ENCODE data around the gene MYT1. TPM values are rescaled to one million over a fixed set of nuclear protein-coding genes. Genes with fewer than 3 reads are reported as not detected.

The MYT1 gene
- total RNA-seq, 1 donor from 2014 or later: not detected

- H3K4me3 ChIP-seq (ENCODE audit: low read length in 3 of 3): no peak overlapping the region
- H3K9ac ChIP-seq (ENCODE audit: low read depth in 1 of 3, low read length in 3 of 3): no peak overlapping the region
- no peaks in the 10 kb centered on the region for H3K9me3 ChIP-seq (ENCODE audit: control insufficient read depth in 3 of 3, low read length in 3 of 3)
- H3K27me3 ChIP-seq (ENCODE audit: control insufficient read depth in 3 of 3, insufficient read depth in 3 of 3, low read length in 3 of 3): peaks cover 19 to 24% (median 22%) of the 10 kb centered on the region in 3 donors
- no peaks in the 10 kb centered on the region for H3K36me3 ChIP-seq (ENCODE audit: control insufficient read depth in 3 of 3, insufficient read depth in 3 of 3, low read length in 3 of 3)
- H3K27ac ChIP-seq (ENCODE audit: low read depth, low read length): no peak overlapping the region
- no peaks in the 10 kb centered on the region for H3K4me1 ChIP-seq (ENCODE audit: control insufficient read depth in 3 of 3, insufficient read depth in 3 of 3, low read length in 3 of 3)
Observed at GRCh38 chr20:64139199-64140060, 24.8 kb upstream of the MYT1 start.

- Histone ChIP-seq H3K36me3 (ENCODE audit: control insufficient read depth in 3 of 3, insufficient read depth in 3 of 3, low read length in 3 of 3) (no peaks in the 10 kb centered on the region), H3K4me3 (ENCODE audit: low read length in 3 of 3) (no peak overlapping the region), H3K9me3 (ENCODE audit: control insufficient read depth in 3 of 3, low read length in 3 of 3) (peaks cover 0 to 3% (median 0%) of the 10 kb centered on the region in 3 donors), H3K27me3 (ENCODE audit: control insufficient read depth in 3 of 3, insufficient read depth in 3 of 3, low read length in 3 of 3) (peaks cover 19 to 24% (median 22%) of the 10 kb centered on the region in 3 donors), H3K9ac (ENCODE audit: low read depth in 1 of 3, low read length in 3 of 3) (no peak overlapping the region), H3K27ac (ENCODE audit: low read depth, low read length) (no peak overlapping the region), H3K4me1 (ENCODE audit: control insufficient read depth in 3 of 3, insufficient read depth in 3 of 3, low read length in 3 of 3) (no peaks in the 10 kb centered on the region)
Observed at GRCh38 chr20:64140061-64140931, 24.0 kb upstream of the MYT1 start.

- no peaks in the 10 kb centered on the region for H3K36me3 ChIP-seq (ENCODE audit: control insufficient read depth in 3 of 3, insufficient read depth in 3 of 3, low read length in 3 of 3)
- no peak overlapping the region for H3K9ac ChIP-seq (ENCODE audit: low read depth in 1 of 3, low read length in 3 of 3)
- peaks cover 3 to 6% (median 4%) of the 10 kb centered on the region in 3 donors for H3K9me3 ChIP-seq (ENCODE audit: control insufficient read depth in 3 of 3, low read length in 3 of 3)
- H3K27me3 ChIP-seq (ENCODE audit: control insufficient read depth in 3 of 3, insufficient read depth in 3 of 3, low read length in 3 of 3): peaks cover 19 to 29% (median 20%) of the 10 kb centered on the region in 3 donors
- H3K4me3 ChIP-seq (ENCODE audit: low read length in 3 of 3): no peak overlapping the region
- H3K27ac ChIP-seq (ENCODE audit: low read depth, low read length): no peak overlapping the region
- H3K4me1 ChIP-seq (ENCODE audit: control insufficient read depth in 3 of 3, insufficient read depth in 3 of 3, low read length in 3 of 3): no peaks in the 10 kb centered on the region
Observed at GRCh38 chr20:64140956-64141355, 23.3 kb upstream of the MYT1 start.

GRCh38 chr20:64142590-64142989 is 21.7 kb upstream of the MYT1 start:
- Histone ChIP-seq H3K27ac (ENCODE audit: low read depth, low read length) (no peak overlapping the region), H3K9me3 (ENCODE audit: control insufficient read depth in 3 of 3, low read length in 3 of 3) (peaks cover 3 to 6% (median 4%) of the 10 kb centered on the region in 3 donors), H3K36me3 (ENCODE audit: control insufficient read depth in 3 of 3, insufficient read depth in 3 of 3, low read length in 3 of 3) (no peaks in the 10 kb centered on the region), H3K9ac (ENCODE audit: low read depth in 1 of 3, low read length in 3 of 3) (no peak overlapping the region), H3K4me1 (ENCODE audit: control insufficient read depth in 3 of 3, insufficient read depth in 3 of 3, low read length in 3 of 3) (no peaks in the 10 kb centered on the region), H3K27me3 (ENCODE audit: control insufficient read depth in 3 of 3, insufficient read depth in 3 of 3, low read length in 3 of 3) (peaks cover 19 to 40% (median 29%) of the 10 kb centered on the region in 3 donors), H3K4me3 (ENCODE audit: low read length in 3 of 3) (no peak overlapping the region)

GRCh38 chr20:64143018-64143801 is 21.0 kb upstream of the MYT1 start:
- Histone ChIP-seq H3K27ac (ENCODE audit: low read depth, low read length) (no peak overlapping the region), H3K9me3 (ENCODE audit: control insufficient read depth in 3 of 3, low read length in 3 of 3) (peaks cover 3 to 6% (median 4%) of the 10 kb centered on the region in 3 donors), H3K4me3 (ENCODE audit: low read length in 3 of 3) (no peak overlapping the region), H3K36me3 (ENCODE audit: control insufficient read depth in 3 of 3, insufficient read depth in 3 of 3, low read length in 3 of 3) (no peaks in the 10 kb centered on the region), H3K9ac (ENCODE audit: low read depth in 1 of 3, low read length in 3 of 3) (no peak overlapping the region), H3K27me3 (ENCODE audit: control insufficient read depth in 3 of 3, insufficient read depth in 3 of 3, low read length in 3 of 3) (peaks cover 19 to 40% (median 31%) of the 10 kb centered on the region in 3 donors), H3K4me1 (ENCODE audit: control insufficient read depth in 3 of 3, insufficient read depth in 3 of 3, low read length in 3 of 3) (no peaks in the 10 kb centered on the region)

GRCh38 chr20:64144144-64144912 is 19.9 kb upstream of the MYT1 start:
- Histone ChIP-seq H3K27me3 (ENCODE audit: control insufficient read depth in 3 of 3, insufficient read depth in 3 of 3, low read length in 3 of 3) (peaks cover 19 to 40% (median 31%) of the 10 kb centered on the region in 3 donors), H3K9ac (ENCODE audit: low read depth in 1 of 3, low read length in 3 of 3) (no peak overlapping the region), H3K4me3 (ENCODE audit: low read length in 3 of 3) (no peak overlapping the region), H3K9me3 (ENCODE audit: control insufficient read depth in 3 of 3, low read length in 3 of 3) (peaks cover 3 to 6% (median 4%) of the 10 kb centered on the region in 3 donors), H3K36me3 (ENCODE audit: control insufficient read depth in 3 of 3, insufficient read depth in 3 of 3, low read length in 3 of 3) (no peaks in the 10 kb centered on the region), H3K4me1 (ENCODE audit: control insufficient read depth in 3 of 3, insufficient read depth in 3 of 3, low read length in 3 of 3) (no peaks in the 10 kb centered on the region), H3K27ac (ENCODE audit: low read depth, low read length) (no peak overlapping the region)

- H3K9me3 ChIP-seq (ENCODE audit: control insufficient read depth in 3 of 3, low read length in 3 of 3): peaks cover 3 to 9% (median 4%) of the 10 kb centered on the region in 3 donors
- H3K27me3 ChIP-seq (ENCODE audit: control insufficient read depth in 3 of 3, insufficient read depth in 3 of 3, low read length in 3 of 3): peaks cover 19 to 36% (median 29%) of the 10 kb centered on the region in 3 donors
- no peaks in the 10 kb centered on the region for H3K4me1 ChIP-seq (ENCODE audit: control insufficient read depth in 3 of 3, insufficient read depth in 3 of 3, low read length in 3 of 3)
- no peak overlapping the region for H3K4me3 ChIP-seq (ENCODE audit: low read length in 3 of 3)
- no peaks in the 10 kb centered on the region for H3K36me3 ChIP-seq (ENCODE audit: control insufficient read depth in 3 of 3, insufficient read depth in 3 of 3, low read length in 3 of 3)
- H3K9ac ChIP-seq (ENCODE audit: low read depth in 1 of 3, low read length in 3 of 3): no peak overlapping the region
- H3K27ac ChIP-seq (ENCODE audit: low read depth, low read length): no peak overlapping the region
Observed at GRCh38 chr20:64145458-64146300, 18.6 kb upstream of the MYT1 start.

- H3K9ac ChIP-seq (ENCODE audit: low read depth in 1 of 3, low read length in 3 of 3): no peak overlapping the region
- peaks cover 3 to 9% (median 4%) of the 10 kb centered on the region in 3 donors for H3K9me3 ChIP-seq (ENCODE audit: control insufficient read depth in 3 of 3, low read length in 3 of 3)
- no peaks in the 10 kb centered on the region for H3K36me3 ChIP-seq (ENCODE audit: control insufficient read depth in 3 of 3, insufficient read depth in 3 of 3, low read length in 3 of 3)
- no peak overlapping the region for H3K27ac ChIP-seq (ENCODE audit: low read depth, low read length)
- H3K4me1 ChIP-seq (ENCODE audit: control insufficient read depth in 3 of 3, insufficient read depth in 3 of 3, low read length in 3 of 3): no peaks in the 10 kb centered on the region
- H3K27me3 ChIP-seq (ENCODE audit: control insufficient read depth in 3 of 3, insufficient read depth in 3 of 3, low read length in 3 of 3): peaks cover 19 to 36% (median 25%) of the 10 kb centered on the region in 3 donors
- H3K4me3 ChIP-seq (ENCODE audit: low read length in 3 of 3): no peak overlapping the region
Observed at GRCh38 chr20:64146301-64146935, 17.8 kb upstream of the MYT1 start.
